GM18502 (cell line): ENCODE data around the gene CHN1.

Experiments used
- ATAC-seq: cut with Tn5 transposase; IDR thresholded peaks from one replicate; pipeline ENCODE4 v1.9.1; 2021; ENCODE audit warnings: mild to moderate bottlenecking; ENCODE audit not compliant: unreplicated experiment, poor library complexity

Gene CHN1, protein sequence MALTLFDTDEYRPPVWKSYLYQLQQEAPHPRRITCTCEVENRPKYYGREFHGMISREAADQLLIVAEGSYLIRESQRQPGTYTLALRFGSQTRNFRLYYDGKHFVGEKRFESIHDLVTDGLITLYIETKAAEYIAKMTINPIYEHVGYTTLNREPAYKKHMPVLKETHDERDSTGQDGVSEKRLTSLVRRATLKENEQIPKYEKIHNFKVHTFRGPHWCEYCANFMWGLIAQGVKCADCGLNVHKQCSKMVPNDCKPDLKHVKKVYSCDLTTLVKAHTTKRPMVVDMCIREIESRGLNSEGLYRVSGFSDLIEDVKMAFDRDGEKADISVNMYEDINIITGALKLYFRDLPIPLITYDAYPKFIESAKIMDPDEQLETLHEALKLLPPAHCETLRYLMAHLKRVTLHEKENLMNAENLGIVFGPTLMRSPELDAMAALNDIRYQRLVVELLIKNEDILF

DNA sequence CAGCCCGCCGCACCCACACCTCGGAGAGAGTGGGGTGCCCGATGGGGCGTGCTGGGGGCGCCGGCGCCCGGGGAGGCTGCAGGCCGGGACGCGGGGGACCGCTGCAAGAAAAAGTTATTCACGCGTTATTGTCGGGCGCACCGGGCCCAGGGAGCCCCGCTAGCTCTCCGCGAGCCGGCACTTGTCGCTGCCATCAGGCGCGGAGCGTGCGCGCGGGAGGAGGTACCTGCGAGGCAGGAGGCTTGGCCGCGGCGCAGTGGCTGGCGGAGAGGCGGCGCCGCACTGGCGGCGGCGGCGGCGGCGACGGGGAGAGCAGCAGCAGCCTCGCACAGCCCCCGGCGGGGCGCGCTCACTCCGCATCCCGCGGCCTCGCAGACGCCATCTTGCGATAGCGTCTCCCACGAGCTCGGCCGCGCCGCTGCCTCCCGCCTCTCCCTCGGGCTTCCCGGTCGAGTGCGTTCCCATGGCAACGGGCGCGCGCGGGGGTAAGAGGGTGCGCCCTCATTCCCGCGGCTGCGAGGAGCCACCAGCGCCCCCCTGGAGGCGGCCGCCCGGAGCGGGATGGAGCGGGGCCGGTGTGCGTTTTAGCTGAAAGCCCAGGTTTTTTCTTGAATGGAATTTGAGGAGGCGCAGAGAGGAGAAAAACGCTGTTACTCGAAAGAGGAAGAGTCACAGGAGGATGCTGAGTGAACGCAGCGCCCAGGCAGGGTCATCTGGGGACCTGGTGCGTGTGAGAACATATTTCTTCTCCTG, at the start of gene CHN1:
Gene CHN1 (minus strand): TSS at position 402 of the 753 bp plus-strand sequence. CDS start 469 bp downstream, outside the sequence.
- peak; percentile 79 for ATAC-seq

DNA sequence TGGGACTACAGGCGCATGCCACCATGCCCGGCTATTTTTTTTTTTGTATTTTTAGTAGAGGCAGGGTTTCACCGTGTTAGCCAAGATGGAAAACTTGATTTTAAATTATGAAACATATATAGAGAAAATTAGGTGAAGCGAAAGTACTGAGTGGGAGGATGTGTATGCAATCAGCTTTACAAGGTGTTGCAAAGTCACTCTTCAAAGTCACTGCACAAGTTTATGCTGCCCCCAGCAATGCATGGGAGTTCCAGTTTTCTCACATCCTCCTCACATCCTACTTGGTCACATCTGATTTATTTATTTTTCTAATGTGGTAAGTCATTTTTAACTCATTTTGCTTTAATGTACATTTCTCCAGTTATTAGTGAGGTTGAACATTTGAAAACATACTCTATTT, 49.2 kb upstream of the CHN1 start:
- no peak for ATAC-seq

DNA sequence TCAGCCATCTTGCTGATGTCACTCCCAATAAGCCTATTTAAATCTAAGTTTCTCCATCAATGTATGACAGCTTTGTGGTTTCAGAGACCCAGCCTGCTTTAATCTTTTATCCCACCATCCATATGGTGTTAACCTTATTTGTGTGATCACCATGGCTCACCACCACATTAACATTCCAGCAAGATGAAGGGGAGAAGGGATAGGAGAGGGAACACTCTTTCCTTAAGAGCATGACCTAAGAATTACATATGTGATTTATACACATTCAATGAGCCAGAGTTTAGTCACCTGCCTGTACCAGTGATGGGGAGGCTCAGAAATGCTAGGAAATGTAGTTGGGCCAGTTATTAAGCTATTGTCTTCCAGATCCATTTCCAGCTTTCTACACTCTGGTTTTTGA, 44.5 kb upstream of the CHN1 start:
- no peak for ATAC-seq

DNA sequence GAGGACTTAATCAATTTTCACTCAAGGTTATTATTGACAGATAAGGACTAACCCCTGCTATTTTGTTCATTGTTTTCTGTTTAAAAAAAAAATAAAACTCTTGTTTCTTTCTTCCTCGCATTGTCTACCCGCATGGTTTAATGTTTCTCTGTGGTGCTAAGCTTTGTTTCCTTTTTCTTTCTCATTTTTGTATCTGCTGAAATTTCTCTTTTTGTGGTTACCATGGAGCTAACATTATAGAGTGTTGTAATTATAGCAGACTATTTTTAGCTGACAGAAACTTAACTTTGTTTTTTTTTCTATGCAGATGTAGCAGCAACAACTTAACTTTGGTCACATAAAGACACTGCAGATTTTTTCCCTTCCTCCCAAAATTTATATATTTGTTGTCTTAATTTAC, 43.1 kb upstream of the CHN1 start:
- no peak for ATAC-seq

DNA sequence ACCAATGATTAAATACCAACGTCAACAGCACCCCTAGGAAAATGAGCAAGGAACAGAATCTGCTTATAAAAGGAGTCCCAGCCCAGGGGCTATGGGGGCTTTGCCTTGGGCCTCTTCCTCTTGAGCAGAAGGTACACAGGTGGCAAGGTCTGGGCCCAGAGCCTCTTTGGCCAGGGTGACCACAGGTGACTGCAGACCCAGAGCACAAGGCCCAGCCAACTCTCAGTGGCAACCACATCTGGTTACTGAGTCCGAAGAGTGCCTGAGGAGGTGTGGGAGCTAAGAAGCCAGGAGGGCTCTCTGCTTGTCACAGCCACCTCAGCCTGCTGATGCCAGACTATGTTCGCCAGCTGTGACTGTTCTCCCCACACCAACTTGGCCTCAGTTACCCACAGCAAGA, 34.3 kb upstream of the CHN1 start:
- no peak for ATAC-seq

DNA sequence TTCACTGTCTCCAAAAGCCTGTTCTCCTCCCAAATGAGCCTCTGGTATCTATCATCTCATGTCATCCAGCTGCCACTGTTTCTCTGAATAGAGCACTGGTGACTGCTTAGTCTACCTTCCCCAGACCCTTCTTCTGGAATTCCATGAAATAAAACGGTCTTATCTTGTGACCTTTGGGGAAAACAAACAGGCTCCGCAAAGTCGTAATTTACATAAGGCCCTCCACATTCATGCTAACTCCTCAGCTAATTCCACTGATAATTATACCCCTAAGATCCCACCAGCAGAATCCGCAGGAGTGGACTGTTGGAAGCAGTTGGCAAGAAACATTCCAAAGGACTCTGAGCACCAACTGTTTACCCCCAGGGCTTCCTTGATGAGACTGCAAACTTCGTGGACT, 33.9 kb upstream of the CHN1 start:
- ATAC-seq: no peak

DNA sequence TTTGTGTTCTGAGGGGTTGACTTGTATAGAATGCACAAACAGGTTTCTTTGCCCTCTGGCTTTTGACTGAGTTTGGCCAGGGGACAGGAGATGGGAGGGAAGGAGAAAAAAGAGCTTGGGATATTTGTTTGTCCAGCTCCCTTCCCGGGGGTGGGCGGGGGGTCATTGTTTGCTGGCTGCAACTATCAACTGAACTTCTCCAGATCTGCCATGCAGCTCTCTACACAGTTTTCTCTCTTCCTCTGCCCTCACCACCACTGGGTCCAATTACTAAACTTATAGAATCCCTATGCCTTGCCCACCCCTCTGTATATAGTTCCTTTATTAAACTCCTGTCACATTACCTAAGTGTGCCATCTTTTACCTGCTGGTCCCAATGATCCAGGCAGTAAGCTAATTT, 32.8 kb upstream of the CHN1 start:
- ATAC-seq: no peak

DNA sequence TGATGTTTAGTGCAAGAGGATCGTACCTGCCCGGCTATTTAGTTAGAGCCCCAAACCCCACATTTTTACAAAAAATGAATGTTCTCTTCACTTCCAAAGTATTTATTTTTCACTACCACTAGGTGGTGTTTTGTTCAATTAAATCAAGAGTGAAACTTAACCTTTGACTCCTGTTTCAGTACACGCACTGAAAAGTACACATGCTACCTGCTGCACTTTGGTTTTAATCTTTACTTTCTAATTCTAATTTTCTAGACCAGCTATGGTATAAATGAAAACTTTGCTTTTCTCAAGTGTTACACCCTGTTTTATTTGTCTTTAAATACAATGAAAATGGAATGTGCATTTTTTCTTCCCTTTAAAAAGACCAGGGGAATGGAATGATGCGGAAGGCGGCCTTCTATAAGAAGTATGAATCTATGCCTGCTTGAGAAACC, 31.4 kb upstream of the CHN1 start:
- ATAC-seq: no peak

DNA sequence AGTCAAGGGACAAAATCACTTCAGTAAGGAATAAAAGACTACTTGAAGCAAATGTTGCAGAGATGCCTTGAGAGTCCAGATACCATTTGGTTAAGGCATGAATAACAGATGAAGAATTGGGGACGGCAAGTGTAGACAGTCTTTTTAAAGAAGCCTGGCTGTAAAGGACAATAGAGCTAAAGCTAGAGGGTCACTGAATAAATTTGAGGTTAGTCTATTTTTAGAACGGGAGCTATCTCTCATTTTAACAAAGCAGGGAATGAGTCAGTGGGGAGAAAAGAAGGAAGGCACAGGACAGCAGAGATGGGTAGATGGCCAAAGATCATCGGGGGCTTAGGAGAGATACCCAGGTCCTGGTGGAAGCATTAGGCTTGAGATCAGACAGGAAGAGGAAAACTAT, 30.6 kb upstream of the CHN1 start:
- ATAC-seq: no peak

DNA sequence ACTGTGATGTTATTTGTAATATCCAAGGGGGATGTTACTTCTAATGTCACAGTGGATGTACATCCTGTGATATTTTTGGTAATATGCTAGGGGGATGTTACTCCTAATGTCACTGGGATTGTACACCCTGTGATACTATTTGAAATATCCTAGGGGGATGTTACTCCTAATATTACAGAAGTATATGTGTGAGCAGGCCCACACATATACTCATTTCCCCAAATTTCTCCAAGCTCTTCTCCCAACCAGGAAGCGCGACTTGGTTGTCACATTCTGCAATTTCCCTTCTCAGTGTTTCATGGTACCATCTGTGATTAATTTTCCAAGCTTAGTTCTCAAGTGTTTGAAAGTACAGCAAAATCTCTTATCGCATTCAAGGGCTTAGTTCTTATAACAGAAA, 29.5 kb upstream of the CHN1 start:
- no peak for ATAC-seq

DNA sequence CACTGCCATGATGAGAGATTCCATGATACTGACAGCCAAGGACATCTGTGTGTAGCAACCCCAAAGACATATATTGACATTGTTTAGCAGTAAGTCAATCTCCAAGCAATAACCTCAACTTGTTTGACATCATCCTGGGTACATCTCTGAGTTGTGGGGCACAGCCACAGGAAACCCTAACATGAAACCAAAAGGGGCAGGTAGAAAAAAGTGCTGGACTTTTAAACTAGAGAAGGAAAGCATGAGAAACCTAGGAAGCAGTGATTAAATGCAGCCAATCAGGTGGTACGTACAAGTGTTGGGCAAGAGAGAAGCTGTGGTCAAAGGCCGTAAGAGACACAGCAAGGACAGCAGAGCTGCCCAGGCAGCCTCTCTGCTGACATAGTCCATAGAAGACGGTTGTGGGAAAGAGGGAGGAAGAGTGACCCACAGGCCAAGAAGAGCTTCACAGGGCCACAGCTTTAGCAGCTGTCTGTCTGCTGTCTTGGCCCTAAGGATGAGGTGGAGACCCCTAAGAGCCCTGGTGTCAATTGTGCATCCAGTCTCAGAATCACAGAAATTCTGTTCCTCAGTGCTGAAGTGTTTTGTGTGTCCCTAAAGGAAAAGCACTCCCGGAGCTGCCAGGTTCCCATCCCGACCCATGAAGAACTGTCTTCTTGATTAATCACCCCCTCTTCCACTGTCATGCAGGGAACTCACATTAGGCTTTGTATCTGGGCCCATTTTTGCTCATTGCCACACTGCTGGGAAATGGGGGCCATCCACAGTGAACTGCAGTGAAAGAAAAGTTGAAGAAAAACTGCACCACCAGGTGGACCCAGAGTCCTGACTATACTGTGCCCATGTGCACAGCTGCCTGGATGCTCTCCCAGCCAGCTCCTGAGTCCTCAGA, 25.4 kb upstream of the CHN1 start:
- ATAC-seq: no peak

DNA sequence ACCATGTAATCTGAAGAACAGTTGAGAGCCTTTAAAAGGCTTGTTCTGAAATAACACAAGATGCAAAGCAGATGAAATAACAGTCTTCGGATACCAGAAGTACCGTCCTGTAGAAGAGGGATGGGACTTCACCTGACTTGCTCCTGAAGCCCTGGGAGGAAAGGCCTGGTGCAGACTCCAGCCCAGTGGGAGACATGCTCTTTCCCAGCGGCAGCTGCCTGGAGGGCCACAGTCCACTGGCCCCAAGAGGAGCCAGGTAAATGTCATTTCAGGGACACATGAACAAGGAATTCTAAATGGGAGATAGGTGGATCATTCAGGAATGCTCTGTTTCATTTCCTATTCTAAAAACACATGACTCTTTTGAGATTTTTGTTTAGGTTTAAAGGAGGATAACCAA, 22.6 kb upstream of the CHN1 start:
- ATAC-seq: no peak

DNA sequence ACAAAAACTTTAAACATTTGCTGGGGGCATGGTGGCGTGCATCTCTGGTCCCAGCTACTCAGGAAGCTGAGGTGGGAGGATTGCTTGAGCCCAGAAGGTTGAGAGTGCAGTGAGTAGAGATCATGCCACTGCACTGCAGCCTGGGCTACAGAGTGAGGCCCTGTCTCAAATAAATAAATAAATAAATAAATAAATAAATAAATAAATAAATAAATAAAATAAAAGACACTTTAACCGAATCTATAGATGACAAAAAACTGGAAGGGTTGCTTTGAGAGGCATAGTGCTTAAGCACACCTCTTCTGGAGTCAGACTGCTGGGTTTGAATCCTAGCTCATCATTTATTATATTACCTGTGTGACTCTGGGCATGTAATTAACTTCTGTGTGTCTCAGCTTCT, 21.2 kb upstream of the CHN1 start:
- no peak for ATAC-seq

DNA sequence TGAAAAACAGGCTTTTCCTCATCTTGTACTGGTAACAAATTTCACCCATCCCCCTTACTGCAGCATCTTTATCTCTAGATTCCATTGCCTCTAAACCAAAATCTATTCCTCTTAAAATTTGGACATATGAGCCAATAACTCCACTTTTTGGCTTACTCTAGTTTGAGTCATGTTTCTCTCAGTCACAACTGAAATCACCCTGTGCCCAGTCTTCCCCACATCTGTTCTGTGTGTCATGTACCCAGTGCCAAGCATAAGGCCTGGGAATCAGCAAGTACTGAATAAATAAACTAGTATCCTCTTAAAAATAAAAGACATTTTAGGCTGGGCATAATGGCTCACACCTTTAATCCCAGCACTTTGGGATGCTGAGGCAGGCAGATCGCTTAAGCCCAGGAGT, 20.8 kb upstream of the CHN1 start:
- ATAC-seq: no peak

DNA sequence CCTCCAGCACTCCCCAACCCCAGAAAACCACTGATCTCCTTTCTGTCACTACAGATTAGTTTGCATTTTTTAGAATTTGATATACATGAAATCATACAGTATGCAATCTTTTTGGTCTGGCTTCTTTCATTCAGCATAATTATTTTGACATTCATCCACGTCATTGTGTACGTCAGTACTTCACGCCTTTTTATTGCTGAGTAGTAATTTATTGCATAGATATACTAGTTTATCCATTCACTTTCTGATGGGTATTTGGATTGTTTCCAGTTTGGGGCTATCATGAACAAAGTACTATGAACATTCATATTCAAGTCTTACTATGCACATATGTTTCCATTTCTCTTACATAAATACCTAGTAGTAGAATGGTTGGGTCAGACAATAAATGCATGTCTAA, 20.1 kb upstream of the CHN1 start:
- no peak for ATAC-seq

DNA sequence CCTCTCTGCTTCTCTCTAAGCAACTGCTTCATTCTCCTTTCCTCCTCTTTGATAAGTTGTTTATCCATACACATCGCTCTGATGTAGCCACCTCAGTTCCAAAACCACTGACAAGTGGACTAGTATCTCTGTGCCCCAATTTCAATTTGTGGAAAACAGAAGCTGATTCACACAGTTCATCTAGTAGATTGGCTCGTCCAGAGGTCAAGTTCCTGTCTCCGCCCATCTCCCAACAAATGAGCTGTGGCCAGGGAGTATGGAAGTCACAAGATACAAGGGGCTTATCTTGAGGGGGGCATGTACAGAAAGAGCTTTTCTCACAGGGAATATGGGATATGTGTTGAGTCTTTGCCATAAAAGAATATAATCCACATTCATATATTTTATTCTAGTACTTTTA, 17.7 kb upstream of the CHN1 start:
- no peak for ATAC-seq

DNA sequence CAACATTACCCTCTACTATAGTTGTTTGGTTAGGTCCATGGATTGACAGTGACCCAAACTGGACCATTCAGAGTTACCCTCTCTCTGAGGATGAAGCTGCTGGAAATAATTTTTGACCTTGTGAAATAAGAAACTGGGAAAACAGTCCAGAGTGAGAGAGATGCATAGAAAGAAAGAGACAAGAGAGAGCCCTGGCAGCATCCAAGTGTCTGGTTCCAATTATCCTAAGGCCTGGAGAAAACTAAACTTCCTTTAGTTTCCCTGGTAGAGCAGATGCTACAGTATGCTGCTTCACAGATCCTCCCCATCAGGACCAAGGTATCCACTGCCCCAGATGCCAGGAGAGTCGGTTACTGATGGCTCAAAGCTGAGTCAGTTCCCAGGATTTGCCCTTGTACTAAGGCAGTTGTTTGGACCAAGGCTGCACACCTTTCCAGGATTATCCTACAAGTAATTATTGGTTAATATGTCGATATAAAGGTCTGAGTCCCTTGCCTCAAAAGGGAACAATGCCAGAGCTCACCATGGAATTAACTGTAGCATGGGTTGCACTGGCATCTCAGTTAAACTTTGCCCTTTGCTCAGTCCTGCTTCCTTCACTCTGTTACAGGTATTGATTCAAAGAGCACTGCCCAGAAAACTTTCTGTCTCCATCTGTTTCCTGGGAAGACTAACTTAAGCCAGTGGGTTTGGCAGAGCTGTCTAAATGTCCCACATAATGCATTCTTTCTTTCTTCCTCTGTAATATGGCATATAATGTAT, 14.6 kb upstream of the CHN1 start:
- ATAC-seq: no peak

DNA sequence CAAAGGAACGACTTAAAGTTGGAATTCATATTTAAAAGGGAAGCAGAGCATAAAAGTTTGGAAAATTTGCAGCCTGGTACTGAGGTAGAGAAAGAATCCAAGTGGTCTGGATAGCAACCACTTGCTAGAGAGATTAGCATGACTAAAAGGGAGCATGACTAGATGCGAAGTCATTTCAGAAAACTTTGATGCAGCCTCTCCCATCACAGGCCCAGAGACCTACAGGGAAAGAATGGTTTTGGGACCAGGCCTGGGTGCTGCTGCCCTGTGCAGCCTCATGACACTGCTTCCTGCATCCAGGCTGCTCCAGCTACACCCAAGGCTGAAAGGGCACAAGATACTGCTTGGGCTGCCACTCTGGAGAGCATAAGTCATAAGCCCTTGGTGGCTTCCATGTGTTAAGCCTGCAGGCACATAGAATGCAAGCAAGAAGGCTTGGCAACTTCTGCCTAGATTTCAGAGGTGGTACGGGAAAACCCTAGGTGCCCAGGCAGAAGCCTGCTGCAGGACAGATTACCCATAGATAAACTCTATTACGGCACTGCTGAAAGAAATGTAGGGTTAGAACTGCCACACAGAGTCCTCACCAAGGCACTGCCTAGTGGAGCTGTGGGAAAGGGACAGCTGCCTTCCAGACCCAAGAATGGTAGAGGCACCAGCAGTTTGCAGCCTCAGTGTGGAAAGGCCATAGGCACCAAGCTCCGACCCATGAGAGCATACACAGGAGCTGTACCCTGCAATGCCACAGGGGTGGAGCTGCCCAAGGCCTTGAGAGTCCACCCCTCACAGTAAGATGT, 12.6 kb upstream of the CHN1 start:
- no peak for ATAC-seq

DNA sequence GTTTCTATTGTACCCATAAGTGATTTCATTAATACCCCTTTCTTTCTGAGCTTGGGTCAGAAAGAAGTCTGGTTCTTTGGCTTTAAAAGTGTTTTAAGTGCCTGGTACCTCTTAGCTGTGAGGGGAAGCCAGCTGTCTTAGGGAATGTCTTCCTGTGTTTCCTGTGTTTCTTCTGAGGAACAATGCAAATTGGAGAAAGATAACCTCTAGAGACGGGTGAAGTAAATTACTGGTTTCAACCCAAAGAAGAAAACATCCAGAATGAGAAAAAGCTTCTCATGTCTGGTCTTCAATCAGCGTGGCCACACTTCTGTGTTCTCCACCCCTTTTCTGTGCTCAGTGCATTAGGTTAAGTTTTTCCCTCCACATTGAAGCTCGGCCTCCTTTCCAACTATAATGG, 10.2 kb upstream of the CHN1 start:
- no peak for ATAC-seq
